ENCODE results near the gene L2HGDH. TPM values are rescaled to one million over a fixed set of nuclear protein-coding genes. Genes with fewer than 3 reads are reported as not detected.

L2HGDH gene
- 12.5 TPM for total RNA-seq
- 11.1 TPM for polyA plus RNA-seq (ENCODE audit: insufficient read depth, low read depth, low replicate concordance)
- long read RNA-seq, donor 1, full-length matches to known transcripts = 1 of 1 reads
- long read RNA-seq, donor 1, partial matches to known transcripts = 0 of 1 reads
- long read RNA-seq, donor 1, other reads (novel, unspliced or antisense) = 0 of 1 reads
- long read RNA-seq, donor 2, partial matches to known transcripts = 0 of 1 reads
- long read RNA-seq, donor 2, other reads (novel, unspliced or antisense) = 0 of 1 reads
- long read RNA-seq, donor 3, partial matches to known transcripts = 0 of 1 reads
- long read RNA-seq, donor 3, other reads (novel, unspliced or antisense) = 0 of 1 reads
- long read RNA-seq, donor 4, full-length matches to known transcripts = 2 of 2 reads
- long read RNA-seq, donor 4, partial matches to known transcripts = 0 of 2 reads
- long read RNA-seq, donor 4, other reads (novel, unspliced or antisense) = 0 of 2 reads
- long read RNA-seq, donor 5, partial matches to known transcripts = 0 of 1 reads
- long read RNA-seq, donor 5, other reads (novel, unspliced or antisense) = 0 of 1 reads
- long read RNA-seq, donor 6, partial matches to known transcripts = 15 of 15 reads
- long read RNA-seq, donor 6, other reads (novel, unspliced or antisense) = 0 of 15 reads
- long read RNA-seq, donor 7, full-length matches to known transcripts = 4 of 8 reads
- long read RNA-seq, donor 7, partial matches to known transcripts = 0 of 8 reads
- long read RNA-seq, donor 7, other reads (novel, unspliced or antisense) = 4 of 8 reads
- long read RNA-seq, donor 8, partial matches to known transcripts = 0 of 1 reads
- long read RNA-seq, donor 8, other reads (novel, unspliced or antisense) = 0 of 1 reads
- long read RNA-seq, donor 9 = 0 reads
- long read RNA-seq, donor 10, full-length matches to known transcripts = 2 of 2 reads
- long read RNA-seq, donor 10, partial matches to known transcripts = 0 of 2 reads
- long read RNA-seq, donor 10, other reads (novel, unspliced or antisense) = 0 of 2 reads

- FAIRE-seq (no peak), DNase-seq (peak; percentile 96 to 99 (median 98))
- intact Hi-C loops (cut with DNase I) = no loop called here
- Histone ChIP-seq H3K9me3 (ENCODE audit: control insufficient read depth in 2 of 3, insufficient read depth in 1 of 3, low read length in 3 of 3) (no peaks in the 10 kb centered on the region), H3K27ac (ENCODE audit: low read depth in 2 of 2, low read length in 2 of 2) (peak within 1 kb of the TSS; percentile 97), H3K4me3 (ENCODE audit: low read length in 3 of 3) (peak within 1 kb of the TSS; percentile 89 to 97 (median 94)), H3K36me3 (ENCODE audit: control insufficient read depth in 2 of 3, insufficient read depth in 3 of 3, low read length in 3 of 3) (no peaks in the 10 kb centered on the region), H3K27me3 (ENCODE audit: control insufficient read depth, insufficient read depth, low read length) (no peaks in the 10 kb centered on the region), H3K4me1 (ENCODE audit: control insufficient read depth in 2 of 3, insufficient read depth in 2 of 3, low read depth in 1 of 3, low read length in 3 of 3) (peaks cover 0 to 10% (median 10%) of the 10 kb centered on the region in 3 donors), H3K9ac (ENCODE audit: low read length in 3 of 3) (peak within 1 kb of the TSS; percentile 88 to 92 (median 88))
- TF ChIP-seq, protein P1, sequence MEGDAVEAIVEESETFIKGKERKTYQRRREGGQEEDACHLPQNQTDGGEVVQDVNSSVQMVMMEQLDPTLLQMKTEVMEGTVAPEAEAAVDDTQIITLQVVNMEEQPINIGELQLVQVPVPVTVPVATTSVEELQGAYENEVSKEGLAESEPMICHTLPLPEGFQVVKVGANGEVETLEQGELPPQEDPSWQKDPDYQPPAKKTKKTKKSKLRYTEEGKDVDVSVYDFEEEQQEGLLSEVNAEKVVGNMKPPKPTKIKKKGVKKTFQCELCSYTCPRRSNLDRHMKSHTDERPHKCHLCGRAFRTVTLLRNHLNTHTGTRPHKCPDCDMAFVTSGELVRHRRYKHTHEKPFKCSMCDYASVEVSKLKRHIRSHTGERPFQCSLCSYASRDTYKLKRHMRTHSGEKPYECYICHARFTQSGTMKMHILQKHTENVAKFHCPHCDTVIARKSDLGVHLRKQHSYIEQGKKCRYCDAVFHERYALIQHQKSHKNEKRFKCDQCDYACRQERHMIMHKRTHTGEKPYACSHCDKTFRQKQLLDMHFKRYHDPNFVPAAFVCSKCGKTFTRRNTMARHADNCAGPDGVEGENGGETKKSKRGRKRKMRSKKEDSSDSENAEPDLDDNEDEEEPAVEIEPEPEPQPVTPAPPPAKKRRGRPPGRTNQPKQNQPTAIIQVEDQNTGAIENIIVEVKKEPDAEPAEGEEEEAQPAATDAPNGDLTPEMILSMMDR (IDR thresholded peaks at IDR 0.05; ENCODE audit: borderline replicate concordance, extremely low read depth, insufficient read depth) = no peak
These were observed at the start of gene L2HGDH, which contains the start of gene DMAC2L for GRCh38 chr14:50311972-50312733. Gene L2HGDH, minus strand, starts transcription at chr14:50312229. Its CDS starts 79 bp downstream, at chr14:50312150. Gene DMAC2L, plus strand, starts transcription at chr14:50312324. Its CDS starts 9,164 bp downstream, at chr14:50321488.

- Histone ChIP-seq H3K4me1 (ENCODE audit: control insufficient read depth in 2 of 3, insufficient read depth in 2 of 3, low read depth in 1 of 3, low read length in 3 of 3) (peaks cover 0 to 15% (median 12%) of the 10 kb centered on the region in 3 donors), H3K4me3 (ENCODE audit: low read length in 3 of 3) (no peak overlapping the region), H3K27me3 (ENCODE audit: control insufficient read depth, insufficient read depth, low read length) (no peaks in the 10 kb centered on the region), H3K27ac (ENCODE audit: low read depth in 2 of 2, low read length in 2 of 2) (no peak overlapping the region), H3K9ac (ENCODE audit: low read length in 3 of 3) (no peak overlapping the region), H3K9me3 (ENCODE audit: control insufficient read depth in 2 of 3, insufficient read depth in 1 of 3, low read length in 3 of 3) (no peaks in the 10 kb centered on the region), H3K36me3 (ENCODE audit: control insufficient read depth in 2 of 3, insufficient read depth in 3 of 3, low read length in 3 of 3) (no peaks in the 10 kb centered on the region)
- intact Hi-C loops (cut with DNase I) = no loop called here
- DNase-seq = no peak
- TF ChIP-seq, protein P1 (IDR thresholded peaks at IDR 0.05; ENCODE audit: borderline replicate concordance, extremely low read depth, insufficient read depth) = no peak
- FAIRE-seq = no peak
These were observed 48.8 kb upstream of the L2HGDH start for GRCh38 chr14:50360851-50361250.

DNA sequence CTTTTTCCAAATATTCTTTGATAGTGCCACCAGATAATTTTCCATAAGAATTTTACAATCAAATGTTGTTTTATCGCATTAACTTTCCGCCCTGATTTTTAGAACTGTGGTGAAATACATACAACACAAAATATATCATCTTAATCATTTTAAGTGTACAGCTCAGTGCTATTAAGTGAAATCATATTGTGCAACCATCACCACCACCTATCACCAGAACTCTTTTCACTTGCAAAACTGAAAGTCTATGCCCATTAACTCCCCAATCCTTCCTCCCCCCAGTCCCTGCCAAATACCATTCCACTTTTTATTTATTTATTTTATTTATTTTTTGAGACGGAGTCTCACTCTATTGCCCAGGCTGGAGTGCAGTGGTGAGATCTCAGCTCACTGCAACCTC lies 48.1 kb upstream of the L2HGDH start:
- Histone ChIP-seq H3K9me3 (ENCODE audit: control insufficient read depth in 2 of 3, insufficient read depth in 1 of 3, low read length in 3 of 3) (no peaks in the 10 kb centered on the region), H3K9ac (ENCODE audit: low read length in 3 of 3) (no peak overlapping the region), H3K4me3 (ENCODE audit: low read length in 3 of 3) (no peak overlapping the region), H3K27ac (ENCODE audit: low read depth in 2 of 2, low read length in 2 of 2) (no peak overlapping the region), H3K27me3 (ENCODE audit: control insufficient read depth, insufficient read depth, low read length) (no peaks in the 10 kb centered on the region), H3K36me3 (ENCODE audit: control insufficient read depth in 2 of 3, insufficient read depth in 3 of 3, low read length in 3 of 3) (no peaks in the 10 kb centered on the region), H3K4me1 (ENCODE audit: control insufficient read depth in 2 of 3, insufficient read depth in 2 of 3, low read depth in 1 of 3, low read length in 3 of 3) (peaks cover 0 to 11% (median 7%) of the 10 kb centered on the region in 3 donors)
- FAIRE-seq = no peak
- no peak for DNase-seq
- intact Hi-C loops (cut with DNase I) = no loop called here
- TF ChIP-seq, protein P1 (IDR thresholded peaks at IDR 0.05; ENCODE audit: borderline replicate concordance, extremely low read depth, insufficient read depth) = no peak
